ENCODE data around the gene ZSCAN29. TPM values are rescaled to one million over a fixed set of nuclear protein-coding genes. Genes with fewer than 3 reads are reported as not detected.
A peak's percentile ranks its signal among the peaks of the same experiment; 100 is the strongest.

The ZSCAN29 gene
- total RNA-seq, 3 donors from 2014 or later (not counting 1 experiment from before 2014, with no cell fraction given): 26.5 to 38.3 (median 34.2) TPM

- H3K36me3 ChIP-seq (ENCODE audit: control insufficient read depth, insufficient read depth, low read length): peaks cover 59% of the 10 kb centered on the region
- H3K4me1 ChIP-seq (ENCODE audit: control insufficient read depth, insufficient read depth, low read length): no peaks in the 10 kb centered on the region
- Mint-ChIP-seq H3K4me1 (peaks cover 0 to 5% of the 10 kb centered on the region in 2 donors), H3K27ac (peak overlapping the region in 1 of 2 donors; percentile 2), H3K36me3 (peaks cover 30% of the 10 kb centered on the region), H3K9me3 (no peaks in the 10 kb centered on the region), H3K27me3 (ENCODE audit: low read depth in 2 of 2) (no peaks in the 10 kb centered on the region), H3K4me3 (no peak overlapping the region)
- no CpG with 5 or more reads among the region's 1 CpG for WGBS (ENCODE audit: insufficient coverage)
- H3K9me3 ChIP-seq (ENCODE audit: control insufficient read depth, insufficient read depth, low read length): no peaks in the 10 kb centered on the region
- no peak for TF ChIP-seq CTCF (IDR thresholded peaks at IDR 0.05)
- ATAC-seq (no peak), DNase-seq (no peak)
- H3K27ac ChIP-seq (ENCODE audit: low read length): no peak overlapping the region
- H3K4me3 ChIP-seq (ENCODE audit: low read length): no peak overlapping the region
- H3K27me3 ChIP-seq (ENCODE audit: control insufficient read depth, insufficient read depth, low read length): no peaks in the 10 kb centered on the region
- intact Hi-C loops (cut with micrococcal nuclease): no loop called here
Observed at GRCh38 chr15:43412096-43412495, 41.3 kb upstream of the ZSCAN29 start.

- Histone ChIP-seq H3K27ac (ENCODE audit: low read length) (no peak overlapping the region), H3K4me3 (ENCODE audit: low read length) (no peak overlapping the region), H3K4me1 (ENCODE audit: control insufficient read depth, insufficient read depth, low read length) (no peaks in the 10 kb centered on the region), H3K36me3 (ENCODE audit: control insufficient read depth, insufficient read depth, low read length) (peaks cover 62% of the 10 kb centered on the region), H3K27me3 (ENCODE audit: control insufficient read depth, insufficient read depth, low read length) (no peaks in the 10 kb centered on the region), H3K9me3 (ENCODE audit: control insufficient read depth, insufficient read depth, low read length) (no peaks in the 10 kb centered on the region)
- no peaks in the 10 kb centered on the region for H3K9me3 Mint-ChIP-seq
- H3K27ac Mint-ChIP-seq: no peak overlapping the region
- intact Hi-C loops (cut with micrococcal nuclease): no loop called here
- ATAC-seq (no peak), DNase-seq (no peak)
- WGBS (ENCODE audit: insufficient coverage): 98% methylated on average over 5 of the region's 5 CpGs
- peaks cover 30% of the 10 kb centered on the region for H3K36me3 Mint-ChIP-seq
- H3K27me3 Mint-ChIP-seq (ENCODE audit: low read depth in 2 of 2): no peaks in the 10 kb centered on the region
- H3K4me3 Mint-ChIP-seq: no peak overlapping the region
- peaks cover 0 to 5% of the 10 kb centered on the region in 2 donors for H3K4me1 Mint-ChIP-seq
- no peak for TF ChIP-seq CTCF (IDR thresholded peaks at IDR 0.05)
Observed at GRCh38 chr15:43410572-43411214, 39.9 kb upstream of the ZSCAN29 start.

- peaks cover 69% of the 10 kb centered on the region for H3K36me3 ChIP-seq (ENCODE audit: control insufficient read depth, insufficient read depth, low read length)
- Mint-ChIP-seq H3K9me3 (no peaks in the 10 kb centered on the region), H3K27me3 (ENCODE audit: low read depth in 2 of 2) (no peaks in the 10 kb centered on the region), H3K36me3 (peaks cover 23% of the 10 kb centered on the region), H3K4me1 (peaks cover 0 to 5% of the 10 kb centered on the region in 2 donors), H3K27ac (no peak overlapping the region), H3K4me3 (no peak overlapping the region)
- no peak for TF ChIP-seq CTCF (IDR thresholded peaks at IDR 0.05)
- no peaks in the 10 kb centered on the region for H3K9me3 ChIP-seq (ENCODE audit: control insufficient read depth, insufficient read depth, low read length)
- H3K27me3 ChIP-seq (ENCODE audit: control insufficient read depth, insufficient read depth, low read length): no peaks in the 10 kb centered on the region
- intact Hi-C loops (cut with micrococcal nuclease): no loop called here
- no peak overlapping the region for H3K27ac ChIP-seq (ENCODE audit: low read length)
- DNase-seq (no peak), ATAC-seq (no peak)
- no peaks in the 10 kb centered on the region for H3K4me1 ChIP-seq (ENCODE audit: control insufficient read depth, insufficient read depth, low read length)
- no peak overlapping the region for H3K4me3 ChIP-seq (ENCODE audit: low read length)
- WGBS (ENCODE audit: insufficient coverage): 97% methylated on average over 4 of the region's 4 CpGs
Observed at GRCh38 chr15:43408789-43409188, 37.9 kb upstream of the ZSCAN29 start.

- no peaks in the 10 kb centered on the region for H3K4me1 ChIP-seq (ENCODE audit: control insufficient read depth, insufficient read depth, low read length)
- 95% methylated on average over 2 of the region's 2 CpGs for WGBS (ENCODE audit: insufficient coverage)
- Mint-ChIP-seq H3K27me3 (ENCODE audit: low read depth in 2 of 2) (no peaks in the 10 kb centered on the region), H3K4me3 (no peak overlapping the region), H3K4me1 (no peaks in the 10 kb centered on the region), H3K27ac (no peak overlapping the region), H3K9me3 (no peaks in the 10 kb centered on the region), H3K36me3 (peaks cover 29% of the 10 kb centered on the region)
- no peak for DNase-seq
- peaks cover 68% of the 10 kb centered on the region for H3K36me3 ChIP-seq (ENCODE audit: control insufficient read depth, insufficient read depth, low read length)
- ATAC-seq: no peak
- no peaks in the 10 kb centered on the region for H3K27me3 ChIP-seq (ENCODE audit: control insufficient read depth, insufficient read depth, low read length)
- no peak for TF ChIP-seq CTCF (IDR thresholded peaks at IDR 0.05)
- intact Hi-C loops (cut with micrococcal nuclease): no loop called here
- H3K9me3 ChIP-seq (ENCODE audit: control insufficient read depth, insufficient read depth, low read length): no peaks in the 10 kb centered on the region
- no peak overlapping the region for H3K4me3 ChIP-seq (ENCODE audit: low read length)
- H3K27ac ChIP-seq (ENCODE audit: low read length): no peak overlapping the region
Observed at GRCh38 chr15:43406808-43407207, 36.0 kb upstream of the ZSCAN29 start.
